ENCODE measurements around the gene SNTA1.
"Not testable (repeated sequence)": the region's sequence is repeated elsewhere in the genome, so short reads cannot be mapped to it uniquely, and the experiment has no call there.

Gene SNTA1

DNA sequence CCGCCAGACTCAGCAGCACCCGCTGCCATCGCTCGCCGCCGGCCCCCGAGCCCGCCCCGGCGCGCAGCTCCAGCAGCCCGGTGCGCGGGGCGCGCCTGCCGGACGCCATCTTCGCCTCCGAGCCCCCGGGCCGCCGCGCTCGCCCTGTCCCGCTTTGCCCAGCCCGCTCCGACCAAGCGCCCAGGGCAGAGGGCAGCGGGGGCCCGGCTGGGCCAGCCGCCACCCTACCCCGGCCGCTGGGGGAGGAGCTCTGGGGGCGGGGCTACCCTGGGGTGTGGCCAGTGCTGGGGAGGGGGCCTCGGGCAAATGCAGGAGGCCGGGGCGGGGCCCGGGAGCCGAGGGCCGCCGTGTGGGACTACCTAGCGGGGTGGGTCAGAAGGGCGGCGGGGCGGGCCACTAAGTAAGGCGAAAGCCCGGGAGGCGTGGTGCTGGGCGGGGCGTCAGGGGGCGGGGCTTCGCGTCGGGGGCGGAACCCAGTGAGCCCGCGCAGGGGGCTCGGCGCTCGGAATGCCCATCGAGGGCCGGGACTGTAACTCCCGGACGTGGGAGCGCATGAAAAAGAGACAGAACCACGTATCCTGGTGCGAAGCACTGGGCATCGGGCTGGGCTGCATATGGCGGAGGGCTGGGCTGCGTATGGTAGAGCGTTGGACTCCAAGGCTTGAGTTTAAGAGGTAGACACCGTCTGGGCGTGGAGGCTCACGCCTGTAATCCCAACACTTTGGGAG, at the start of gene SNTA1:
SNTA1 (minus strand) TSS at position 252 of the 728 bp plus-strand sequence; CDS start at position 109, 143 bp downstream.
- DNase-seq (ENCODE audit: low read depth): peak; percentile 8

GRCh38 chr20:33490934-33491656, 47.5 kb upstream of the SNTA1 start:
- no peak for DNase-seq (ENCODE audit: low read depth)

DNA sequence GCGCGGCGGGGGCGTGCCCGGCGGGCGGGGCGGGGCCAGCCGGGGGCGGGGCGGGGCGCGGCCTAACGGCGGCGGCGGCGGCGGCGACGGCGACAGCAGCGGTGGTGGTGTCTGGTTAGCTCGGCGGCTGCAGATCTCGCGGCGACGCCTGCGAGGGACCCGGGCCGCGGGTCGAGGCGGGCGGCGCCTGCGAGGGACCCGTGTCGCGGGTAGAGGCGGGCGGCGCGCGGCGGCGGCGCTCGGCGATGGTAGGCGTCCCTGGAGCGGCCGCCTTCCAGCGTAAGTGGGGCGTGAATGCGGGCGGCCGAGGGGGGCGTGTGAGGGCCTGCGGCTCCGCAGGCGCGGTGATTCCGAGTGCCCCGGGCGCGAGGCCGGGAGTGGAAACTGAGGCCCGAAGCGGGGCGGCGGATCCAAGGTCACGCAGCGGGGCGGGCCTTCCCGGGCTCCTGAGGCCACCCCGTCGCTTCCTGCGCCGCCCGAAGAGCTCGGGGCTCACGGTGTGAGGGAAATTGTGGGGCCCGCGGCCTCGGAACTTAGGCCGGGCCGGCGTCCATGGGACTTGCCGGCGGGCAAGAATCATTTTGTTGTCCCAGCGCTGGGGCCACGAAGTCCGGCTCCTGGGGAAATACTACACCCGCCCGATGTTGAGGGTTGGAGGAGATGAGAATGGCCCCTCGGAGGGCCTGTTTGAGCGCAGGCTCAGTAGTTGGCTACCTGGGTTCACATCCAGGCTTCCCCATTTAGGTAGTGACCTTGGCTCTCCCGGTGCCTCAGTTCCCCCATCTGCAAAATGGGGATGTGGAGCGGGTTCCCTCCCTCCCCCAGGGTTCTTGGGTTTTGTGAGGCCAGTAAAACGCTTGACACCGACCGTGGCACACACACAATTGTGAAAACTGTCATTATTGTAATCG, 46.7 kb upstream of the SNTA1 start, which contains the start of gene CBFA2T2:
CBFA2T2 (plus strand) TSS at position 74 of the 911 bp plus-strand sequence; CDS start at position 246, 172 bp downstream.
- DNase-seq (ENCODE audit: low read depth): peak; percentile 14

- DNase-seq (ENCODE audit: low read depth): peak; percentile 74
These were observed 46.0 kb upstream of the SNTA1 start for GRCh38 chr20:33489495-33490022.

DNA sequence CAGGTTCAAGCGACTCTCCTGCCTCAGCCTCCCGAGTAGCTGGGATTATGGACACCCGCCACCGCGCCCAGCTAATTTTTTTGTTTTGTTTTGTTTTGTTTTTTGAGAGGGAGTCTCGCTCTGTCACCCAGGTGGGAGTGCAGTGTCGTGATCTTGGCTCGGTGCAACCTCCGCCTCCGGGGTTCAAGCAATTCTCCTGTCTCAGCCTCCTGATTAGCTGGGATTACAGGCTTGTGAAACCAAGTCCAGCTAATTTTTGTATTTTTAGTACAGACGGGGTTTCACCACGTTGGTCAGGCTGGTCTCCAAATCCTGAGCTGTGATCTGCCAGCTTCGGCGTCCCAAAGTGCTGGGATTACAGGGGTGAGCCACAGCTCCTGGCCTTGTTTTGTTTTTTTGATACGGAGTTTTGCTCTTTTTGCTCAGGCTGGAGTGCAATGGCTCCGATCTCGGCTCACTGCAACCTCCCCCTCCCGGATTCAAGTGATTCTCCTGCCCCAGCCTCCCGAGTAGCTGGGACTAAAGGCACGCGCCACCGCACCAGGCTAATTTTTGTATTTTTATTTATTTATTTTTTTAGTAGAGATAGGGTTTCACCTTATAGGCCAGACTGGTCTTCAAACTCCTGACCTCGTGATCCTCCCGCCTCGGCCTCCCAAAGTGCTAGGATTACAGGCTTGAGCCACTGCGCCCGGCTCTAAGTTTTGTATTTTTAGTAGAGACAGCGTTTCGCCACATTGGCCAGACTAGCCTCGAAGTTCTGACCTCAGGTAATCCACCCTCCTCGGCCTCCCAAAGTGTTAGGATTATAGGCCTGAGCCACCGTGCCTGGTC, 45.3 kb upstream of the SNTA1 start:
- not testable (repeated sequence) for DNase-seq (ENCODE audit: low read depth)

- no peak for DNase-seq (ENCODE audit: low read depth)
These were observed 44.6 kb upstream of the SNTA1 start for GRCh38 chr20:33488201-33488600.

- DNase-seq (ENCODE audit: low read depth): not testable (repeated sequence)
These were observed 39.6 kb upstream of the SNTA1 start for GRCh38 chr20:33483186-33483585.

DNA sequence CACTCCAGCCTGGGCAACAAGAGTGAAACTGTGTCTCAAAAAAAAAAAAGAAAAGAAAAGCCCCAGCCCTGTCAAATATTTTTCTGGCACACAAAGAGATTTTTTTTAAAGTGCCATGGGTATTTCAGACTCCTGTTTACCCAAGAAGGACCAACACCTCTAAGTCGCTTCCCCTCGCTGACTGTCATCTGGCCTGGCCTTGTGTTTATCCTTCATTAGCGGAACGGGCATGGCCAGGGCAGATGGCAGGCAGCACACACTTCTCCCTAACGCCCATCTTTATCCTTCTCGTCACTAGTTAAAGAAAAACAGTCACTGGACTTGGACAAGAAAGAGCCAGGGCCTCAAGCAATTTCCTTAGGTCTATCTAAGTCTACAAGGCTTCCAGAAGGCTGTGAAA, 39.0 kb upstream of the SNTA1 start:
- no peak for DNase-seq (ENCODE audit: low read depth)

- no peak for DNase-seq (ENCODE audit: low read depth)
These were observed 37.9 kb upstream of the SNTA1 start for GRCh38 chr20:33481431-33481941.

DNA sequence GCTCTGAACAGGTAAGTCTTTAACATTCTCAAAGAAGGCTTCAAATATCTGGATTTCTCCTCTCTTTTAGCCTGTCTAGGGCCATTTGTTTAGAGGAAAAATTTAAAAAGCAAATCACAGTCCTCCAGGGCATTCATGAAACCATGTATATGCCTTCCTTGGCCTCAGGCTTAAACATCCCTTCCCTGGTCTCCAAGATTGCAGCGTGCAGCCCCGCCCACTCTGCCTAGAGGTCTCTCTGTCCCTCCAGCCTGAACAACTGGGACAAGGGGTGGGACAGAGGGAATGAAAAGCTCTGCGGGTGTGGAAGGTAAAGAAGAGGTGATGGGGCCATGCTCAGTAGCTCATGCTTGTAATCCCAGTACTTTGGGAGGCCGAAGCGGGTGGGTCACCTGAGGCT, 36.5 kb upstream of the SNTA1 start:
- no peak for DNase-seq (ENCODE audit: low read depth)

GRCh38 chr20:33477386-33478234, 34.0 kb upstream of the SNTA1 start:
- DNase-seq (ENCODE audit: low read depth): no peak

DNA sequence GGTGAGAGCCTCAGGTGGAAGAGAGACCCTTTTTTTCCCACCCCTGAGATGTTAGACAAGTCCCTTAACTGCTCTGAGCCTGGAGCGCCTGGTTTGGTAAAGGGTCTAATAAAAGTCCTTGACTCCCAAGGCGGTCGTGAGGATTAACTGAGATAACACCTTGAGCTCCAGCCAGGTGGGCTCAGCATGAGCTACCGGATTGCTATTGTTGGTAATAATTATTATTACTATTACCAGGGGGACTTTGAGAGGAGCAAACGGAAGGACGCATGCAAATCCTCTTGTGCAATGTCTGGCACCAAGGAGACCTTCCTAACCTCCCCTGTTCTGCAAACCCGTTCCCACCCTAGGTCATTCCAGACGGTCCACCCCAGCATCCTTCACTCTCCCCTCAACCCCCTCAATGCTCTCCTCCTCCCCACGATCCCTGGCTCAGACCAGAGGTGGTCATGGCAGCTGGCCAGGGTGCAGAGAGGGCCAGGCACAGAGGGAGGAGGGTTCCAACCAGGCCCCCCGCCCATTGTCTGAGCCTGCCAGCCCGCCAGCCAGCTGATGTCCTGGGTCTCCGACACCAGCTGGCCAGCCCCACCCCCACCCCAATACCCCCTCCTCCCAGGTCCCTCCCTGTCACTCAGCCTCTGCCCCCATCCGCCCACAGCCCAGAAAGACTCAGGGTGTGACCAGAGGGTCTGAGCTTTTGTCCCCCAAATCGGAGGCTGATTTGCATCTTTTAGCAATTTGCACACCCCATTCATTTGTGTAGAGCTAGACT, 32.0 kb upstream of the SNTA1 start:
- no peak for DNase-seq (ENCODE audit: low read depth)

DNA sequence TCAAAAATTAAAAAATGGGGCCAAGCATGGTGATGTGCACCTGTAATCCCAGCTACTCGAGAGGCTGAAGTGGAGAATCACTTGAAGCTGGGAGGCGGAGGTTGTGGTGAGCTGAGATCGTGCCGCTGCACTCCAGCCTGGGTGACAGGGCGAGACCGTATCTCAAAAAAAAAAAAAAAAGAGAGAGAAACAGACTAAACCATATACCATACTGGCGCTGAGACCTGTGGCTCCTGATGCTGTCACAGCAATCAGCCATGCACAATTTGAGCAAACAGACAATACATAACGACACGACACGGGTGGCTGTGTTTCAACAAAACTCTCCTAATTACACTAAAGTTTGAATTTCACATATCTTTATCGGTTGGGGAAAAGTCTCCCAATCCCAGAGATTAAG, 31.4 kb upstream of the SNTA1 start:
- DNase-seq (ENCODE audit: low read depth): no peak

DNA sequence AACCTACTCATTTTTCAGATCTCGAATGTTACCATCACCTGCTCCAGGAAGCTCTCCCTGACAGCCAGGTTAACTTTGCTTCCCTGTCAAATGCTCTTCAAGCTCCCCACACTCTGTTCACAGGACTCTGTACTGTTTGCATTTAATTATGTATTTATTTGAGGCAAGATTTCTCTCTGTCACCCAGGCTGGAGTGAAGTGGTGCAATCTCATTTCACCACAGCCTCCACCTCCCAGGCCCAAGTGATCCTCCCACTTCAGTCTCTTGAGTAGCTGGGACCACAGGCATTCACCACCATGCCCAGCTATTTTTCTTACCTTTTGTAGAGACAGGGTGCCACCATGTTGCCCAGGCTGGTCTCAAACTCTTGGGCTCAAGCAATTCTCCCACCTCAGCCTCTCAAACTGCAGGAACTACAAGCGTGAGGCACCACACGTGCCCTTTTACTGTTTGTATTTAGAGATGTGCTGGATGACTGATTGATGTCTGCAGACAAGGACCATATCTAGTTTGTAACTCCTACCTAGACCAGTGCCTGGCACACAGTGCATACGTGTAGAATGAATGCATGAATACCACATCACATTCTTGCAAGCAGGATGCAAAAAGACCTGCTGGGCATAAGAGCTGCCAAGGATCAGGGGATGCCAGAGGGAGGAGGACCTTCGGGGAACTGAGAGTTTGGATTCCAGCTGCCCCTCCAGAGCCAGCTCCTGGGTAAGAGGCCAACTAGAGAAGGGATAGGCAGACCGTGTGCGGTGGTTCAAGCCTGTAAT, 30.7 kb upstream of the SNTA1 start:
- DNase-seq (ENCODE audit: low read depth): no peak

DNA sequence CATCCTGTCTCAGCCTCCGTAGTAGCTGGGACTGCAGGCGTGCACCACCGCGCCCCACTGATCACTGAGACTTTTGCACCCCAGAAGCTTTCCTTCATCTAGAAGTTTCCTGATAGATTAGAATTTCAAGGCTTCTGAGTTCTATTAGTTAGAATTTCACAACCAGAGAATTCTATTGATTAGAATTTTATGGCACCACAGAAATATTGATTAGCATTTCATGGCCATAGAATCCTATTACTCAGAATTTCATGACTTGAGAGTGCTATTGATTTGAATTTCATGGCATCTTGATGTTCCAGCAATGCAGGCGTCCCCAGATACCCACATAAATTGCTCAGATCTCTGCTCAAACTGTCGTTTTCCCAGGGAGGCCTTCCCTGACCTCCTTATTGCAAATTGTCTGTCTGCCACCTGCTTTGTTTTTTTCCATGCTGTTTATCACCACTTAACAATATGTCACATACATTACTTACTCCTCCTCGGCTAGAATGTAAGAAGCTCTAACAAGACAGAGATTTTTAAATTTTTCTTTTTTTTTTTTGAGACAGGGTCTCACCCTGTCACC, 29.4 kb upstream of the SNTA1 start:
- DNase-seq (ENCODE audit: low read depth): no peak

DNA sequence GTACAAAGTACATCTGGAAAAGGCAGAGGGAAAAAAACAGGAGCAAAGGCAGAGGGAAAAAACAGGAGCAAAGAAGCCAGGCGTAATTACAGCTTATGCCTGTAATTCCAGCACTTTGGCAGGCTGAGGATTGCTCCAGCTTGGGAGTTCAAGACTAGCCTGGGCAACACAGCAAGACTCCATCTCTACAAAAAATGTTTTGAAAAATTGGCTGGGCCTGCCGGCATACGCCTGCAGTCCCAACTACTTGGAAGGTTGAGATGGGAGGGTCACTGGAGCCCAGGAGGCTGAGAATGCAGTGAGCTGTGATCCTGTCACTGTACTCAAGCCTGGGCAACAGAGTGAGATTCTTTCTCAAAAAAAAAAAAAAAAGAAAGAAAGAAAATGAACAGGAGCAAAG, 27.3 kb upstream of the SNTA1 start:
- no peak for DNase-seq (ENCODE audit: low read depth)

GRCh38 chr20:33470457-33470856, 26.9 kb upstream of the SNTA1 start:
- DNase-seq (ENCODE audit: low read depth): no peak

GRCh38 chr20:33466303-33466646, 22.7 kb upstream of the SNTA1 start:
- DNase-seq (ENCODE audit: low read depth): no peak

Measured in GM04503 (cell line).